ENCODE results near the gene KLHL17.
"Not testable (repeated sequence)": the region's sequence is repeated elsewhere in the genome, so short reads cannot be mapped to it uniquely, and the experiment has no call there.

KLHL17 gene

DNA sequence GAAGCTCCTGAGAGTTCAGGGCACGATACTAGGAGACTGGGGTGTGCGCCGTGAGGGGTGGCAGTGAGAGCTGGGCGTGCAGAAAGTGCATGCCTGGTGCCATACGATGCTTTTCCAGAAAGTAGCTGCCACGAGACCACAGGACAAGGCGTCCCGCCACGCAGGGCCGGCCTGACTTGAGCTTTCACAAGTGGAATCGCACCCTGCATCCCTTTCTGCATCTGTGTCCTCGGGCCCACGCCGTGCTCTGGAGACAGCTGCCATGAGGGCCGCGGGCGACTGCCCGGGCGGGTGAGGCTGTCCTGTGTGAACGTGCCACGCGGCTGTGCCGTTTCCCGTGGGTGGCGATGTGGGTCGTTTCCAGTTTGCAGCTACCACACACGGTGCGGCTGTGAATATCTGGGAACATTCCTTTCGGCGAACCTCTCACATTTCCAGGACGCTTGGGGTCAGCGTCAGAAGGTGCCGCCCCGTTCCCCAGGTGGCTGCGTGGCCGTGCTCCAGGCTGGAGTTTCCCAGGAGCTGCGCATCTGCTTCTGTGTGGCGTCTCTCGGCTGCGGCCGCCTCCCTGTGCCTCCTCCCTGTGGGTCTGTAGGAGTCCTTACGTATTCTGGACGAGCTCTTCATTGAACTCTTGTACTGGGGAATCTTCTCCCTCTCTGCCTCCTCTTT, 22.5 kb downstream of the KLHL17 start:
- Histone ChIP-seq H3K9me3 (ENCODE audit: control insufficient read depth, insufficient read depth, low read length) (no peaks in the 10 kb centered on the region), H3K27ac (ENCODE audit: low read length) (no peak overlapping the region), H3K4me3 (ENCODE audit: low read length) (no peak overlapping the region), H3K4me1 (ENCODE audit: control insufficient read depth, insufficient read depth, low read length) (no peaks in the 10 kb centered on the region), H3K36me3 (ENCODE audit: control insufficient read depth, insufficient read depth, low read length) (no peaks in the 10 kb centered on the region), H3K27me3 (ENCODE audit: control insufficient read depth, insufficient read depth, low read length) (no peaks in the 10 kb centered on the region)
- no CpG with 5 or more reads among the region's 43 CpGs for WGBS (ENCODE audit: insufficient coverage, insufficient read length)
- DNase-seq (ENCODE audit: low read depth, low spot score): no peak

DNA sequence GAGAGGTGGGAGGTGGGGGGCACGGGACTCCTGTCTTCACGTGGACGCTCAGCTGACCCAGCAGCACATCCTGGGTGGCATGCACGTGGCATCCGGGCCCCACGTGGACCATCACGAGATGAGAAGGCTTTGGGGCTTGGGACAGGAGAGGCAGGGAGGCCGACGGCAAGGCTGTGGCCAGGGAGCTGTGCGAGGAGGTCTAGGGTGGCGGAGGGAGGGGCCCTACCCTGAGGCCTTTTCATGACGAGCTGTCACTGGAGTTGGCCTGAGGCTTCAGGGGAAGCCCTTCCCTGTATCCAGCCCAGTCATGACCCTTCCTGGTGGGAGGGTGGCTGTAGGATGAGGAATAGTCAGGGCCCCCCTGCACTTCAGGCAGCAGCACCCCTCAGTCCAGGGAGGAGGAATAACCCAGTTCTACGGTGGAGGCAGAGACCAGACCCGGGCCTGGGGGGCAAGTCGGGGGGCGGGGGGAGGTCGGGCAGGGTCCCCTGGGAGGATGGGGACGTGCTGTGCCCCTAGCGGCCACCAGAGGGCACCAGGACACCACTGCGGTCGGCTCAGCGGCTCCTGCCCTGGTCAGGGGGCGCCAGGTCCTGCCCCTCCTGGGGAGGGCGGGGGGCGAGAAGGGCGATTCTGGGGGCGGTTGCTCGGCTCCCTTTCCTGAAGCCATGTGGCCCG, 23.6 kb downstream of the KLHL17 start:
- WGBS (ENCODE audit: insufficient coverage, insufficient read length): no CpG with 5 or more reads among the region's 29 CpGs
- H3K36me3 ChIP-seq (ENCODE audit: control insufficient read depth, insufficient read depth, low read length): no peaks in the 10 kb centered on the region
- no peak overlapping the region for H3K4me3 ChIP-seq (ENCODE audit: low read length)
- no peaks in the 10 kb centered on the region; the same call in 1 of the 2 replicates for H3K27me3 ChIP-seq (ENCODE audit: control insufficient read depth, insufficient read depth, low read length)
- no peaks in the 10 kb centered on the region for H3K9me3 ChIP-seq (ENCODE audit: control insufficient read depth, insufficient read depth, low read length)
- H3K27ac ChIP-seq (ENCODE audit: low read length): no peak overlapping the region
- no peak for DNase-seq (ENCODE audit: low read depth, low spot score)
- H3K4me1 ChIP-seq (ENCODE audit: control insufficient read depth, insufficient read depth, low read length): no peaks in the 10 kb centered on the region

DNA sequence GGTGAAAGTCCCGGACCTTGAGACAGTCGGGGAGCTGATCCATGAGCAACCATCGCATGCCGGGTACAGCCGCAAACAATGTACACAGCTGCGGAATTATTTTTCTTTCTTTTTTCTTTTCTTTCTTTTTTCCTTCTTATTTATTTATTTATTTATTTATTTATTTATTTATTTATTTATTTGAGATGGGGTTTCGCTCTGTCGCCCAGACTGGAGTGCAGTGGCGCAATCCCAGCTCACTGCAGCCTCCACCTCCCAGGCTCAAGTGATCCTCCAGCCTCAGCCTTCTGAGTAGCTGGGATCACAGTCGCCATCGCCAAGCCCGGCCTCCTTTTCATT, 24.1 kb downstream of the KLHL17 start:
- no peak for DNase-seq (ENCODE audit: low read depth, low spot score)
- no peak overlapping the region for H3K27ac ChIP-seq (ENCODE audit: low read length)
- H3K4me3 ChIP-seq (ENCODE audit: low read length): no peak overlapping the region
- H3K9me3 ChIP-seq (ENCODE audit: control insufficient read depth, insufficient read depth, low read length): no peaks in the 10 kb centered on the region
- no peaks in the 10 kb centered on the region; the same call in 1 of the 2 replicates for H3K27me3 ChIP-seq (ENCODE audit: control insufficient read depth, insufficient read depth, low read length)
- no peaks in the 10 kb centered on the region for H3K4me1 ChIP-seq (ENCODE audit: control insufficient read depth, insufficient read depth, low read length)
- no CpG with 5 or more reads among the region's 12 CpGs for WGBS (ENCODE audit: insufficient coverage, insufficient read length)
- H3K36me3 ChIP-seq (ENCODE audit: control insufficient read depth, insufficient read depth, low read length): no peaks in the 10 kb centered on the region

DNA sequence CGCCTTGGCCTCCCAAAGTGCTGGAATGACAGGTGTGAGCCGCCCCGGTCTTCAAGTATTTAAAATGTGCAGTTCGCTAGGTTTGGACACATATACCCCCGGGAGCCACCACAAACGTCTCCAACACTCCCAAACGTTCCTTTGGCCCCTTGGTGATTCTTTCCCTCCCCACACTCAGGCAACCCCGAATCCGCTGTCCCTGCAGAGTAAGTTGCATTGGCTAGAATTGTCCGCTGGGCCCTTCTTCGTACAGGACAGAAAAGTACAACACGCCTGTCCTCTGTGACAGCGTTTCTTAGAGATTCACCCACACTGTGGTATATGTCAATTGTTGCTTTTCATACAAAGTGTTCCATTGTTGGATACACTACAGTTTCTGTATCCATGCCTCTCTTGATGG, 24.7 kb downstream of the KLHL17 start:
- no CpG with 5 or more reads among the region's 13 CpGs for WGBS (ENCODE audit: insufficient coverage, insufficient read length)

DNA sequence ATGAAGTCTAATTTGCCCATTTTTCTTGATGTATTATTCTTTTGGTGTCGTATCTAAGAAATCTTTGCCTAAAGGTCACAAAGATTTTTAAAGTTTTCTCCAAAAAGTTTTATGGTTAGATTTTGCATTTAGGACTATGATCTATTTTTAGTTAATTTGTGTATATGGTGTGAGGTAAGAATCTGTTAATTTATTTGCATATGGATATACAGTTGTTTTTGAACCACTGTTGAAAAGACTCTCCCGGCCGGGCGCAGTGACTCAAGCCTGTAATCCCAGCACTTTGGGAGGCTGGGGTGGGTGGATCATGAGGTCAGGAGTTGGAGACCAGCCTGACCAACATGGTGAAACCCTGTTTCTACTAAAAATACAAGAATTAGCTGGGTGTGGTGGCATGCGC, 27.7 kb downstream of the KLHL17 start:
- no CpG with 5 or more reads among the region's 5 CpGs for WGBS (ENCODE audit: insufficient coverage, insufficient read length)
- H3K4me1 ChIP-seq (ENCODE audit: control insufficient read depth, insufficient read depth, low read length); H3K27ac ChIP-seq (ENCODE audit: low read length); DNase-seq (ENCODE audit: low read depth, low spot score); H3K4me3 ChIP-seq (ENCODE audit: low read length); H3K36me3 ChIP-seq (ENCODE audit: control insufficient read depth, insufficient read depth, low read length); H3K27me3 ChIP-seq (ENCODE audit: control insufficient read depth, insufficient read depth, low read length); H3K9me3 ChIP-seq (ENCODE audit: control insufficient read depth, insufficient read depth, low read length): not testable (repeated sequence)

More for the DNA sequence above, 24.7 kb downstream of the KLHL17 start:
- no peaks in the 10 kb centered on the region for H3K4me1 ChIP-seq (ENCODE audit: control insufficient read depth, insufficient read depth, low read length)
- no peaks in the 10 kb centered on the region for H3K36me3 ChIP-seq (ENCODE audit: control insufficient read depth, insufficient read depth, low read length)
- H3K9me3 ChIP-seq (ENCODE audit: control insufficient read depth, insufficient read depth, low read length): no peaks in the 10 kb centered on the region
- no peak overlapping the region for H3K4me3 ChIP-seq (ENCODE audit: low read length)
- peaks cover 2% of the 10 kb centered on the region for H3K27me3 ChIP-seq (ENCODE audit: control insufficient read depth, insufficient read depth, low read length)
- no peak for DNase-seq (ENCODE audit: low read depth, low spot score)
- H3K27ac ChIP-seq (ENCODE audit: low read length): no peak overlapping the region

DNA sequence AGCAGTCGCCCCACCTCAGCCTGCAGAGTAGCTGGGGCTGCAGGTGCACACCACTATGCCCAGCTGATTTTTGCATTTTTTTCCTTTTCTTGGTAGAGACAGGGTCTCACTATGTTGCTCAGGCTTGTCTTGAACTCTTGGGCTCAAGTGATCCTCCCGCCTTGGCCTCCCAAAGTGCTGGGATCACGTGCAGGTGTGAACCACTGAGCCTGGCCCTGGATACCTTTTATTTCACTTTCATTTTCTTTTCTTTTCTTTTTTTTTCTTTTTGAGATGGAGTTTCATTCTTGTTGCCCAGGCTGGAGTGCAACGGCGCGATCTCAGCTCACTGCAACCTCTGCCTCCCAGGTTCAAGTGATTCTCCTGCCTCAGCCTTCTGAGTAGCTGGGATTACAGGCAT, 30.9 kb downstream of the KLHL17 start:
- not testable (repeated sequence) for H3K4me1 ChIP-seq (ENCODE audit: control insufficient read depth, insufficient read depth, low read length); H3K9me3 ChIP-seq (ENCODE audit: control insufficient read depth, insufficient read depth, low read length); H3K36me3 ChIP-seq (ENCODE audit: control insufficient read depth, insufficient read depth, low read length); H3K27ac ChIP-seq (ENCODE audit: low read length); H3K27me3 ChIP-seq (ENCODE audit: control insufficient read depth, insufficient read depth, low read length); DNase-seq (ENCODE audit: low read depth, low spot score); H3K4me3 ChIP-seq (ENCODE audit: low read length)
- WGBS (ENCODE audit: insufficient coverage, insufficient read length): no CpG with 5 or more reads among the region's 6 CpGs

DNA sequence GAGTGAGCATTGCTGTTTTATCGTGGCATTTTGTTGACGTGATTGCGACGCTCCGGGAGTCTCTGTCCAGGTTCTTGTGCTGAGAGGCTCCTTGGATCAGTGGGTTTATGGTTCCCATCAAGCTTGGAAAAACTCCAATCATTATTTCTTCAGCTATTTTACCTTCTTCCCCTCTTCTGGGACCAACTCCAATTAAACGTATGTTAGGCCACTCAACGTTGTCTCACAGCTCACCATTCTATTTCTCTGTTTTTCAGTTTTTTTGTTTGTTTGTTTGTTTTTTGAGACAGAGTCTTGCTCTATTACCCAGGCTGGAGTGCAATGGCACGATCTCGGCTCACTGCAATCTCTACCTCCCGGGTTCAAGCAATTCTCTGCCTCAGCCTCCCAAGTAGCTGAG, 31.5 kb downstream of the KLHL17 start:
- no peak for DNase-seq (ENCODE audit: low read depth, low spot score)
- H3K4me1 ChIP-seq (ENCODE audit: control insufficient read depth, insufficient read depth, low read length): no peaks in the 10 kb centered on the region
- no CpG with 5 or more reads among the region's 10 CpGs for WGBS (ENCODE audit: insufficient coverage, insufficient read length)
- H3K27ac ChIP-seq (ENCODE audit: low read length): no peak overlapping the region
- no peaks in the 10 kb centered on the region for H3K36me3 ChIP-seq (ENCODE audit: control insufficient read depth, insufficient read depth, low read length)
- H3K4me3 ChIP-seq (ENCODE audit: low read length): no peak overlapping the region
- H3K27me3 ChIP-seq (ENCODE audit: control insufficient read depth, insufficient read depth, low read length): peaks cover 2% of the 10 kb centered on the region
- H3K9me3 ChIP-seq (ENCODE audit: control insufficient read depth, insufficient read depth, low read length): no peaks in the 10 kb centered on the region

DNA sequence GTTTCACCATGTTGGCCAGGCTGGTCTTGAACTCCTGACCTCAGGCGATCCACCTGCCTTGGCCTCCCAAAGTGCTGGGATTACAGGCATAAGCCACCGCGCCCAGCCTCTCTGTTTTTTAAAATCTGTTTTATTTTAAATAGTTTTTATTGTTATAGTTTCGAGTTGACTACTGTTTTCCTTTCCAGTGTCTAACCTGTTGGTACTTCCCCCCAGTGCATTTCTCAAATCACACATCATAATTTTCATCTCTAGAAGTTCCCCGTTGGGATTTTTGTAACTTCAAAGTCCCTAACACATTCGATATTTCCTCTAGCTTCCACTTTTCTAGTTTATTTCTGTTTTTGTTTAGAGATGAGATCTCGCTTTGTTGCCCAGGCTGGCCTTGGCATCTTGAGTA, 32.0 kb downstream of the KLHL17 start:
- Histone ChIP-seq H3K9me3 (ENCODE audit: control insufficient read depth, insufficient read depth, low read length) (no peaks in the 10 kb centered on the region), H3K4me3 (ENCODE audit: low read length) (no peak overlapping the region), H3K4me1 (ENCODE audit: control insufficient read depth, insufficient read depth, low read length) (no peaks in the 10 kb centered on the region), H3K36me3 (ENCODE audit: control insufficient read depth, insufficient read depth, low read length) (no peaks in the 10 kb centered on the region), H3K27me3 (ENCODE audit: control insufficient read depth, insufficient read depth, low read length) (peaks cover 7% of the 10 kb centered on the region), H3K27ac (ENCODE audit: low read length) (no peak overlapping the region)
- WGBS (ENCODE audit: insufficient coverage, insufficient read length): no CpG with 5 or more reads among the region's 7 CpGs
- DNase-seq (ENCODE audit: low read depth, low spot score): no peak

DNA sequence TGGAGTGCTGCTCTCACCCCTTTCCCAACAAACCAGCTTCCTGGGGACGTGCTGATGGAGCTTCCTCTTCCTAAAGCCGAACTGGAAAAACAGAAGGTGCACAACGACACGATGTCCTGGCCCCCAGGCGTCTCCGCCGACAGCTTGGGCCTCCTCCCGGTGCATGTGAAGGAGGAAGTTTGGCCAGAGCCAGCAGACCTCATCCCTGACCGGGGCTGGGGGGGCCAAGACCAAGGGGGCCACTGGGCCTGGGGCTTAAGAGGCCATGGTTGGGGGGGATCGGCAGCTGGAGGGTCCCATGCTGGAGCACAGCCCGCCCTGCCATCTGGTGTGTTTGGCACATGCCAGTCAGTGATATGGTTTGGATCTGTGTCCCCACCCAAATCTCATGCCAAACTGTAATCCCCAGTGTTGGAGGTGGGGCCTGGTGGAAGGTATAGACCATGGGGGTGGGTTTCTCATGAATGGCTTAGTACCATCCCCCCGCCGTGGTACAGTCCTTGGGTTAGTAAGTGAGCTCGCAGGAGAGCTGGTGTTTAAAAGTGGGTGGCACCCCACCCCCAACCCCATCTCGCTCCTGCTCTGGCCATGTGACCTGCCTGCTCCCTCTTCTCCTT, 33.1 kb downstream of the KLHL17 start:
- H3K27me3 ChIP-seq (ENCODE audit: control insufficient read depth, insufficient read depth, low read length): peaks cover 18% of the 10 kb centered on the region

DNA sequence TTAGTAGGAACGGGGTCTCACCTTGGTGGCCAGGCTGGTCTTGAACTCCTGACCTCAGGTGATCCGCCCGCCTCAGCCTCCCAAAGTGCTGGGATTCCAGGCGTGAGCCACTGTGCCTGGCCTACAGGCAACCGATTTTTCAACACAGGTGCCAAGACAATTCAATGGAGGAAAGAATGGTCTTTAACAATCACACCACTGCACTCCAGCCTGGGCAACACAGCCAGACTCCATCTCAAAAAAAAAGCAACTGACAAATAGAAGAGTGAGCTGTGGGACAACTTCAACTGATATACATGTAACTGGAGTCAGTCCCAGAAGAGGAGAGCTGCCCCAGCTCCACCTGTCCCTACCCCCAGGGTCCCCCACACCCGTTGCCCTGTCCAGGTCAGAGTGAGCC, 34.2 kb downstream of the KLHL17 start:
- not testable (repeated sequence) for H3K27ac ChIP-seq (ENCODE audit: low read length); H3K4me1 ChIP-seq (ENCODE audit: control insufficient read depth, insufficient read depth, low read length); H3K4me3 ChIP-seq (ENCODE audit: low read length); H3K9me3 ChIP-seq (ENCODE audit: control insufficient read depth, insufficient read depth, low read length); DNase-seq (ENCODE audit: low read depth, low spot score); H3K36me3 ChIP-seq (ENCODE audit: control insufficient read depth, insufficient read depth, low read length)
- no CpG with 5 or more reads among the region's 6 CpGs for WGBS (ENCODE audit: insufficient coverage, insufficient read length)
- peaks cover 24% of the 10 kb centered on the region for H3K27me3 ChIP-seq (ENCODE audit: control insufficient read depth, insufficient read depth, low read length)

More for the DNA sequence above, 33.1 kb downstream of the KLHL17 start:
- no peak for DNase-seq (ENCODE audit: low read depth, low spot score)
- H3K36me3 ChIP-seq (ENCODE audit: control insufficient read depth, insufficient read depth, low read length): no peaks in the 10 kb centered on the region; the same call in 1 of the 2 replicates
- no peak overlapping the region for H3K4me3 ChIP-seq (ENCODE audit: low read length)
- H3K4me1 ChIP-seq (ENCODE audit: control insufficient read depth, insufficient read depth, low read length): 0 out of 2 replicates have a peak, but pooled peaks cover 3% of the 10 kb centered on the region
- no peaks in the 10 kb centered on the region for H3K9me3 ChIP-seq (ENCODE audit: control insufficient read depth, insufficient read depth, low read length)
- no CpG with 5 or more reads among the region's 15 CpGs for WGBS (ENCODE audit: insufficient coverage, insufficient read length)
- H3K27ac ChIP-seq (ENCODE audit: low read length): no peak overlapping the region

All from iPS DF 6.9 (cell line).